Suprapubic skin (tissue), 4 donors: ENCODE results near the gene ABHD2. TPM values are rescaled to one million over a fixed set of nuclear protein-coding genes. Genes with fewer than 3 reads are reported as not detected.

Experiments
- DNase-seq, 2 donors: peaks; one replicate each; pipeline ENCODE4 v3.0.0-alpha.2; 2019; ENCODE audit warnings: low spot score in 2 of 2
- H3K27ac ChIP-seq: fragments of 200-600 bp; sonication (generic); one replicate; pipeline ENCODE4 v1.5.1; 2019
- H3K27me3 ChIP-seq: fragments of 200-600 bp; sonication (generic); one replicate; pipeline ENCODE4 v1.5.1; 2019
- H3K36me3 ChIP-seq: fragments of 200-600 bp; sonication (generic); one replicate; pipeline ENCODE4 v1.5.1; 2019
- H3K4me1 ChIP-seq: fragments of 200-600 bp; sonication (generic); one replicate; pipeline ENCODE4 v1.5.1; 2019
- H3K4me3 ChIP-seq: fragments of 200-600 bp; sonication (generic); one replicate; pipeline ENCODE4 v1.5.1; 2019; ENCODE audit warnings: mild to moderate bottlenecking
- H3K9me3 ChIP-seq: fragments of 200-600 bp; sonication (generic); one replicate; pipeline ENCODE4 v1.5.1; 2019
- CTCF ChIP-seq, 2 donors: fragments of 200-600 bp in 1 of 2; fragments of 450-650 bp in 1 of 2; sonication (generic) in 1 of 2; IDR thresholded peaks; one replicate each; pipeline ENCODE4 v1.5.1; 2016 to 2019; ENCODE audit warnings: antibody characterized with exemption in 2 of 2, mild to moderate bottlenecking in 1 of 2, moderate library complexity in 1 of 2
- EP300 ChIP-seq: sonication (generic); formaldehyde crosslinking; IDR thresholded peaks from one replicate; pipeline ENCODE4 v1.6.1; 2017; ENCODE audit warnings: antibody characterized with exemption
- POLR2A ChIP-seq, 2 donors: fragments of 450-650 bp; IDR thresholded peaks; one replicate each; pipeline ENCODE4 v1.6.1; 2017; ENCODE audit warnings: antibody characterized with exemption in 2 of 2, mild to moderate bottlenecking in 2 of 2, moderate library complexity in 2 of 2
- POLR2AphosphoS5 ChIP-seq, 3 donors: sonication (generic); formaldehyde crosslinking; IDR thresholded peaks; one replicate each; pipeline ENCODE4 v1.6.1; 2017; ENCODE audit warnings: antibody characterized with exemption in 3 of 3
- WGBS: methylation state at CpG from one replicate; pipeline ENCODE4 v1.1.5; 2018; 5-methylcytosine and 5-hydroxymethylcytosine counted together
- total RNA-seq, 4 donors: library from RNA; depleted of rRNA; stranded (reverse); fragments of >200 nt; gene quantifications; one replicate each; pipeline ENCODE4 v1.1.0, GENCODE V29; 2016

The ABHD2 gene
- total RNA-seq, 4 donors from 2014 or later = 38.0 to 78.0 (median 63.2) TPM

GRCh38 chr15:89068325-89068784 is 19.9 kb upstream of the ABHD2 start:
- no peak for DNase-seq
- TF ChIP-seq POLR2A (IDR thresholded peaks at IDR 0.05) (no peak), CTCF (IDR thresholded peaks at IDR 0.05) (no peak), POLR2AphosphoS5 (IDR thresholded peaks at IDR 0.05) (no peak), EP300 (no peak)
- H3K9me3 ChIP-seq = peaks cover 7% of the 10 kb centered on the region
- no peak overlapping the region for H3K27ac ChIP-seq
- H3K4me1 ChIP-seq = no peaks in the 10 kb centered on the region
- 36% methylated on average over 5 of the region's 5 CpGs for WGBS
- H3K27me3 ChIP-seq = no peaks in the 10 kb centered on the region
- no peaks in the 10 kb centered on the region for H3K36me3 ChIP-seq
- H3K4me3 ChIP-seq = no peak overlapping the region

- H3K36me3 ChIP-seq = no peaks in the 10 kb centered on the region
- peaks cover 7% of the 10 kb centered on the region for H3K9me3 ChIP-seq
- 83% methylated on average over 7 of the region's 7 CpGs for WGBS
- H3K27ac ChIP-seq = no peak overlapping the region
- no peaks in the 10 kb centered on the region for H3K27me3 ChIP-seq
- H3K4me1 ChIP-seq = no peaks in the 10 kb centered on the region
- TF ChIP-seq EP300 (no peak), CTCF (IDR thresholded peaks at IDR 0.05) (no peak), POLR2AphosphoS5 (IDR thresholded peaks at IDR 0.05) (no peak), POLR2A (IDR thresholded peaks at IDR 0.05) (no peak)
- no peak overlapping the region for H3K4me3 ChIP-seq
- DNase-seq = no peak
Observed at GRCh38 chr15:89070197-89071124, 17.8 kb upstream of the ABHD2 start.

GRCh38 chr15:89071471-89071870 is 16.8 kb upstream of the ABHD2 start:
- Histone ChIP-seq H3K4me1 (no peaks in the 10 kb centered on the region), H3K9me3 (peaks cover 7% of the 10 kb centered on the region), H3K27ac (no peak overlapping the region), H3K36me3 (no peaks in the 10 kb centered on the region), H3K4me3 (no peak overlapping the region), H3K27me3 (no peaks in the 10 kb centered on the region)
- TF ChIP-seq EP300 (no peak), POLR2AphosphoS5 (IDR thresholded peaks at IDR 0.05) (no peak), CTCF (IDR thresholded peaks at IDR 0.05) (no peak), POLR2A (IDR thresholded peaks at IDR 0.05) (no peak)
- peak in 1 of 2 donors; percentile 10 for DNase-seq
- 53% methylated on average over 4 of the region's 4 CpGs for WGBS

- Histone ChIP-seq H3K9me3 (no peaks in the 10 kb centered on the region), H3K36me3 (no peaks in the 10 kb centered on the region), H3K27ac (no peak overlapping the region), H3K4me1 (no peaks in the 10 kb centered on the region), H3K27me3 (no peaks in the 10 kb centered on the region), H3K4me3 (no peak overlapping the region)
- DNase-seq = no peak
- 81% methylated on average over 3 of the region's 3 CpGs for WGBS
- TF ChIP-seq EP300 (no peak), POLR2AphosphoS5 (IDR thresholded peaks at IDR 0.05) (no peak), CTCF (IDR thresholded peaks at IDR 0.05) (no peak), POLR2A (IDR thresholded peaks at IDR 0.05) (no peak)
Observed at GRCh38 chr15:89072277-89072869, 15.9 kb upstream of the ABHD2 start.

GRCh38 chr15:89074402-89075012 is 13.7 kb upstream of the ABHD2 start:
- DNase-seq = no peak
- TF ChIP-seq CTCF (IDR thresholded peaks at IDR 0.05) (no peak), EP300 (no peak), POLR2AphosphoS5 (IDR thresholded peaks at IDR 0.05) (no peak), POLR2A (IDR thresholded peaks at IDR 0.05) (no peak)

More at GRCh38 chr15:89074402-89075012, 13.7 kb upstream of the ABHD2 start:
- no peaks in the 10 kb centered on the region for H3K27me3 ChIP-seq
- H3K27ac ChIP-seq = no peak overlapping the region
- no peaks in the 10 kb centered on the region for H3K36me3 ChIP-seq
- WGBS = 82% methylated on average over 4 of the region's 4 CpGs
- H3K4me3 ChIP-seq = no peak overlapping the region
- H3K4me1 ChIP-seq = no peaks in the 10 kb centered on the region
- no peaks in the 10 kb centered on the region for H3K9me3 ChIP-seq
